Measurements from ENCODE around the gene SLC15A5. TPM values are rescaled to one million over a fixed set of nuclear protein-coding genes. Genes with fewer than 3 reads are reported as not detected.

SLC15A5 gene
- total RNA-seq, 1 donor from 2014 or later = not detected

GRCh38 chr12:16148938-16149337 is 128.5 kb downstream of the SLC15A5 start:
- Mint-ChIP-seq H3K27ac (ENCODE audit: unreplicated experiment) (no peak overlapping the region), H3K27me3 (ENCODE audit: low read depth) (peaks cover 3% of the 10 kb centered on the region), H3K9me3 (ENCODE audit: low read depth) (no peaks in the 10 kb centered on the region), H3K4me3 (ENCODE audit: unreplicated experiment) (no peak overlapping the region), H3K36me3 (ENCODE audit: low read depth) (no peaks in the 10 kb centered on the region), H3K4me1 (ENCODE audit: low read depth) (no peaks in the 10 kb centered on the region)
- no peak for TF ChIP-seq CTCF (IDR thresholded peaks at IDR 0.05)
- no peak for DNase-seq (ENCODE audit: low spot score)

Other genes starting within 250 kb of the SLC15A5 start
- 17.9 to 45.6 TPM (median 23.9 TPM) in 3 replicates for gene MGST1, start 70.0 kb upstream of the SLC15A5 start, total RNA-seq